Measurements from ENCODE around the gene SLC52A3.

Gene SLC52A3

GRCh38 chr20:766906-767305 is 1.4 kb downstream of the SLC52A3 start:
- no peak for DNase-seq (ENCODE audit: low spot score)

- no peak for DNase-seq (ENCODE audit: low spot score)
Observed at GRCh38 chr20:764255-764654, 4.0 kb downstream of the SLC52A3 start.

GRCh38 chr20:761418-762381 is 6.6 kb downstream of the SLC52A3 start:
- DNase-seq (ENCODE audit: low spot score): no peak

- no peak for DNase-seq (ENCODE audit: low spot score)
Observed at GRCh38 chr20:760751-761417, 7.4 kb downstream of the SLC52A3 start.

- no peak for DNase-seq (ENCODE audit: low spot score)
Observed at GRCh38 chr20:757506-757905, 10.8 kb downstream of the SLC52A3 start.

- DNase-seq (ENCODE audit: low spot score): no peak
Observed at GRCh38 chr20:755941-756340, 12.4 kb downstream of the SLC52A3 start.

- DNase-seq (ENCODE audit: low spot score): no peak
Observed at GRCh38 chr20:754904-755303, 13.4 kb downstream of the SLC52A3 start.

- no peak for DNase-seq (ENCODE audit: low spot score)
Observed at GRCh38 chr20:753897-754635, 14.2 kb downstream of the SLC52A3 start.

- no peak for DNase-seq (ENCODE audit: low spot score)
Observed at GRCh38 chr20:753136-753535, 15.2 kb downstream of the SLC52A3 start.

- DNase-seq (ENCODE audit: low spot score): no peak
Observed at GRCh38 chr20:752291-752690, 16.0 kb downstream of the SLC52A3 start.

- DNase-seq (ENCODE audit: low spot score): no peak
Observed at GRCh38 chr20:751761-752160, 16.5 kb downstream of the SLC52A3 start.

GRCh38 chr20:750801-751200 is 17.5 kb downstream of the SLC52A3 start:
- peak; percentile 48 for DNase-seq (ENCODE audit: low spot score)

GRCh38 chr20:745683-746301 is 22.5 kb downstream of the SLC52A3 start:
- DNase-seq (ENCODE audit: low spot score): peak; percentile 40

- DNase-seq (ENCODE audit: low spot score): no peak
Observed at GRCh38 chr20:742156-742555, 26.1 kb downstream of the SLC52A3 start.

GRCh38 chr20:741620-742019 is 26.7 kb downstream of the SLC52A3 start:
- DNase-seq (ENCODE audit: low spot score): no peak

- no peak for DNase-seq (ENCODE audit: low spot score)
Observed at GRCh38 chr20:740162-740561, 28.1 kb downstream of the SLC52A3 start.

- no peak for DNase-seq (ENCODE audit: low spot score)
Observed at GRCh38 chr20:739736-740135, 28.6 kb downstream of the SLC52A3 start.

- no peak for DNase-seq (ENCODE audit: low spot score)
Observed at GRCh38 chr20:733861-734260, 34.4 kb downstream of the SLC52A3 start.

GRCh38 chr20:732727-733126 is 35.6 kb downstream of the SLC52A3 start:
- DNase-seq (ENCODE audit: low spot score): no peak

GRCh38 chr20:731891-732560 is 36.3 kb downstream of the SLC52A3 start:
- DNase-seq (ENCODE audit: low spot score): no peak

- DNase-seq (ENCODE audit: low spot score): no peak
Observed at GRCh38 chr20:730005-730404, 38.3 kb downstream of the SLC52A3 start.
